Astrocyte (in vitro differentiated cells and primary cell): ENCODE measurements around the gene ADGRD1.

ENCODE experiments used
- CTCF ChIP-seq: IDR thresholded peaks from 2 replicates; pipeline ENCODE4 v1.5.1; 2011; ENCODE audit warnings: low read depth, mild to moderate bottlenecking, inconsistent platforms, low read length, moderate library complexity; ENCODE audit not compliant: insufficient read depth
- EZH2 ChIP-seq: IDR thresholded peaks from 2 replicates; pipeline ENCODE4 v1.6.1; 2012; ENCODE audit warnings: mild to moderate bottlenecking, low read length, inconsistent platforms; ENCODE audit not compliant: insufficient read depth

- TF ChIP-seq CTCF = no peak
- no peak for TF ChIP-seq EZH2
Measured at GRCh38 chr12:130977046-130977742, 23.5 kb downstream of the ADGRD1 start.
